WI38 (cell line): ENCODE data around the gene LUZP2.

Source experiments
- H3K4me3 ChIP-seq: 2 replicates; pipeline ENCODE4 v1.5.1; 2011; ENCODE audit warnings: low read depth, mild to moderate bottlenecking, control low read depth, low read length
- TF ChIP-seq, protein P1 (sequence below): IDR thresholded peaks from 2 replicates; pipeline ENCODE4 v1.5.1; 2012; ENCODE audit warnings: low read depth, mild to moderate bottlenecking, control low read depth, low read length

LUZP2 gene

GRCh38 chr11:24496736-24497725 lies at the start of gene LUZP2:
Gene LUZP2 (plus strand): TSS chr11:24497053.
- peak within 1 kb of the TSS; percentile 60 for H3K4me3 ChIP-seq
- TF ChIP-seq, protein P1, sequence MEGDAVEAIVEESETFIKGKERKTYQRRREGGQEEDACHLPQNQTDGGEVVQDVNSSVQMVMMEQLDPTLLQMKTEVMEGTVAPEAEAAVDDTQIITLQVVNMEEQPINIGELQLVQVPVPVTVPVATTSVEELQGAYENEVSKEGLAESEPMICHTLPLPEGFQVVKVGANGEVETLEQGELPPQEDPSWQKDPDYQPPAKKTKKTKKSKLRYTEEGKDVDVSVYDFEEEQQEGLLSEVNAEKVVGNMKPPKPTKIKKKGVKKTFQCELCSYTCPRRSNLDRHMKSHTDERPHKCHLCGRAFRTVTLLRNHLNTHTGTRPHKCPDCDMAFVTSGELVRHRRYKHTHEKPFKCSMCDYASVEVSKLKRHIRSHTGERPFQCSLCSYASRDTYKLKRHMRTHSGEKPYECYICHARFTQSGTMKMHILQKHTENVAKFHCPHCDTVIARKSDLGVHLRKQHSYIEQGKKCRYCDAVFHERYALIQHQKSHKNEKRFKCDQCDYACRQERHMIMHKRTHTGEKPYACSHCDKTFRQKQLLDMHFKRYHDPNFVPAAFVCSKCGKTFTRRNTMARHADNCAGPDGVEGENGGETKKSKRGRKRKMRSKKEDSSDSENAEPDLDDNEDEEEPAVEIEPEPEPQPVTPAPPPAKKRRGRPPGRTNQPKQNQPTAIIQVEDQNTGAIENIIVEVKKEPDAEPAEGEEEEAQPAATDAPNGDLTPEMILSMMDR: no peak

- TF ChIP-seq, protein P1: no peak
- no peak overlapping the region for H3K4me3 ChIP-seq
Measured at GRCh38 chr11:24453129-24453718, 43.6 kb upstream of the LUZP2 start.

GRCh38 chr11:24457985-24458384 lies 38.9 kb upstream of the LUZP2 start:
- no peak overlapping the region for H3K4me3 ChIP-seq
- TF ChIP-seq, protein P1: no peak

DNA sequence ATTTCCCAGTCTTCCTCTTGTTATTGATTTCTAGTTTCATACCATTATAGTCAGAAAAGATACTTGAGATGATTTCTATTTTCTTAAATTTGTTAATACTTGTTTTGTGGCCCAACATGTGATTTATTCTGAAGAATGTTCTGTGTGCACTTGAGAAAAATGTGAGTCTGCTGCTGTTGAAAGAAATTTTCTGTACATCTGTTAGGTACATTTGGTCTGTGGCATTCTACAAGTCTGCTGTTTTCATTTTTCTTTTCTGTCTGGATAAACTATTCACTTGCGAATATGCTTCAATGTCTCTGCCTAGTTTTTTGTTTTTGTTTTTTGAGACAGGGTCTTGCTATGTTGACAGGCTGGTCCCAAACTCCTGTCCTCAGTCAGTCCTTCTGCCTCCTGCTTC lies 26.4 kb upstream of the LUZP2 start:
- TF ChIP-seq, protein P1: no peak
- no peak overlapping the region for H3K4me3 ChIP-seq

DNA sequence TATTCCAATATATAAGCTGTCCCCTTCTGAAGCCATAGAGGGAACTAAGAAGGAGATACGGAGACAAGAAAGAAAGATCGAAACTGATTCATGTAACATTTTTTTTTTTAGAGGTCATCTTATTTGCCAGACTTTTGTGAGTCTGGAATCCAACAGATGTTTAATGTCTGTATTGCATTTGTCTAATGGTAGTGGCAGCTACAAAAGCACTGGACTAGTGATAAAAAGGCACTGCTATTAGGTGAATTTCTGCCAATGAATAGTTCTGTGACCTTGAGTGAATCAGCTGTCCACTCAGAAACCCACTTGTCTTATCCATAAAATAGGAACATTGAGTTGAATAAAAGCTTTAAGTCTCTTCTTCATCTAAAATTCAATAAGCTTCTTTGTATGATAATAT lies 25.8 kb upstream of the LUZP2 start:
- H3K4me3 ChIP-seq: no peak overlapping the region
- TF ChIP-seq, protein P1: no peak

- H3K4me3 ChIP-seq: no peak overlapping the region
- TF ChIP-seq, protein P1: no peak
Measured at GRCh38 chr11:24478718-24479117, 18.1 kb upstream of the LUZP2 start.

GRCh38 chr11:24489477-24489876 lies 7.4 kb upstream of the LUZP2 start:
- TF ChIP-seq, protein P1: no peak
- H3K4me3 ChIP-seq: no peak overlapping the region
